OCI-M2 (cell line): ENCODE results near the gene SP2.
A peak's percentile ranks its signal among the peaks of the same experiment; 100 is the strongest.

Experiments
- DNase-seq: peaks from one replicate; lab custom pipeline; 2025; ENCODE audit not compliant: unreplicated experiment; lab: John Stamatoyannopoulos, UW

SP2 gene

GRCh38 chr17:47870056-47870455 lies 26.0 kb upstream of the SP2 start:
- no peak for DNase-seq

- no peak for DNase-seq
Measured at GRCh38 chr17:47871048-47871447, 25.0 kb upstream of the SP2 start.

DNA sequence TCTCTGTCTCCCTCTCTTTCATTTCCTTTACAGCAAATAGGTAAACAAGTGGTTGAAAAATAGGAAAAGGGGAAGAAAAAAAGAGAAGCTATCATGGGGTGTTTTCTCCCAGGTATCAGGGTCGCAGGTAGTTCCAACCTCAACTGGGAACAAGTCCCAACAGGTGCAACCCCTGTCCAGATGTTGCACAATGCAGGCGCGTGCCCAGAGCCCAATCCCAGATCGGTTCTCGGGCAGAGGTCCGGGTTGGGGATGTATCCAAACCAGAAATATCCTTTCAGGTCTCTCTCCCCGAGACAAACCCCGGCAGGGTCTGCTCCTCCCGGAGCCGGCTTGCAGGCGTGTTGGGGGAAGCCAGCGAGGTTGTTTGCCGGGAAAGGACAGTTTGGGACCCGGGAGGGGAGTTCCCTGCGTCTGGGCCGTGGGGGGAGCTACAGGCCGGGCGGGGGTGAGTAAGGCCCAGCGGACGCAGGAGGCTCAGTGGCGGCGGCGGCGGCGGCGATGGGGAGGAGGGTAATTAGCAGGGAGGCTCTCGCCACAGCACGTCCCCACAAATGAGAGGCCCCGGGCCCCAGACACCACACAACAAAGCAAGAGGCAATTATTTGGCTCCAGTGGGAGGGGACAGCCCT lies 23.9 kb upstream of the SP2 start:
- no peak for DNase-seq

GRCh38 chr17:47872651-47873161 lies 23.3 kb upstream of the SP2 start:
- no peak for DNase-seq

DNA sequence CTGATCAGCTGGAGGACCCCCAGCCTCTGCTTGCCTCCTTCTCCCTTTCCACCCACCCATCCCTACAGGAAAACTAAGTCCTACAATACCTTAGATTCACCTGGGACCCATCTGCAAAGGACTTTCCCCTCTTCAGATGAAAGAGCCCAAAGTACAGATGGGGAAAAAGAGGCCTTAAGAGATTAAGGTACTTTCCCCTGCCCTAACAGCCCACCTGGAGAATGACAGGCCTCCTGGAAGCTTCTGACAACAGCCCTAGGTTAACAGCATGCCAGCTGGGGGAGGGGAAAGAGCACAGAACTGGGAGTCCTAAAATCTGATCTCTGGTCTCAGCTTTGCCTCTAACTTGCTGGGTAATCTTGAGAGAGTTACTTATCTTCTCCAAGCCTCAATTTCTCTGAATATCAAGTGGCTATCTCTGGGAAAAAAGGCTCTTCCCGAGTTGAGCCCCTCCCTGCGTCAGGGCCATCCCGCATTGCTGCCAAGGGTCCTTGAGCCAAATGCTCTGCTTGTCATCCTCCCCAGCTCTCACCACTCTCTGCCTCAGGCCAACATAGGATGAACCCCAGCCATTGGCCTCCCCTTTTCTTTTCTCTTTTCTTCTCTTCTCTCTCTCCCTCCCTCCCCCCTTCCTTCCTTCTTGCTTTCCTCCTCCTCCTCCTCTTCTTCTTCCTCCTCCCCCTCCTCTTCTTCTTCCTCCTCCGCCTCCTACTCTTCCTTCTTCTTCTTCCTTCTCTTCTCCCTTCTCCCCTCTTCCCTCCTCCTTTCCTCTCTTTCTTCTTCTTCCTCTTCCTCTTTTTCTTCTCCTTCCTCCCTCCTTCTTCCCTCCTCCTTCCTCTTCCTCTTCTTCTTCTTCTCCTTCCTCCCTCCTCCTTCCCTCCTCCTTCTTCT lies 22.6 kb upstream of the SP2 start:
- DNase-seq = no peak

DNA sequence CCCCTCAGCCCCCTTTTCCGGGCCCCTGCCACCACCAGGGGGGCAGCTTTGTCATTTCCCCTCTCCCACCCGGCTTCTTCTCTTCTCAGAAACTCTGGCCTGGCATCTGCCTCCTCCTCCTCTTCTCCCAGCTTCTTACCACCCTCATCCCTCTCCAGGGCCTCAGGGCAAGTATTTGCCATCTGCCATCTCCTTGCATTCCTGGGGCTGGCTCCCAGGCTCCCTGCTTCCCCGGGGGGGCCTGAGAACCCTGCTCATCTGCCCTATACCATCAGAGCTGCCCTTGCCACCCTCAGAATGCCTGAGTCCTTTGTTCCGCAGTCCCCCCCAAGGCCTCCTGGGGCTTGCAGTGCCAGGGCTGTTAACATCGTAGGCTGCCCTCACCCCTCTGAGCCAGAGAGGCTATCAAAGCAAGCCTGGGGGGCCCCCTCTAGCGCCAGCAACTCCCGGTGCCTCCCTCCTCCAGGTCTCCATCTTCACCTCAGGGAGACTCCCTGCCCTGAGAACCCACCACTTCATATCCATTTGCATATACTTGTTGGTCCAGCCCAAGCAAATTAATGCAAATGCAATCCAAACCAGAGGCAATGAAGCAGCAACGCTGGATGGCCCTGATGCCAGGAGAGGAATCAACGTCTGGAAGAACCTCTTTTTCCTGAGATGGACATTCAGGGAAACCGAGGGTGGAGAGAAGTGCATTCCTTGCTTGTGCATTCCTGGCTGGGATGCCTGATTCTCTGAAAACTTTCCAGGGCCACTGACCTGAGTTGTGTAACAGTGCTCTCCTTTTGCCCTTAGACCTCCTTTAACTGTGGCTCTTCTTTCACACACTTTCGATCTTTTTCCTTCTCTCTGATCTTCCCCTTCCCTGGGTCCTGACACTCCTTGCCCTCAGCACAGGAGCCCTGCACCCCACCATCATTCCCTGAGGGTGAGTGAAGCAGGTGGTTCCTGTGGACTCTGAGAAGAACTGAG lies 20.7 kb upstream of the SP2 start:
- no peak for DNase-seq

DNA sequence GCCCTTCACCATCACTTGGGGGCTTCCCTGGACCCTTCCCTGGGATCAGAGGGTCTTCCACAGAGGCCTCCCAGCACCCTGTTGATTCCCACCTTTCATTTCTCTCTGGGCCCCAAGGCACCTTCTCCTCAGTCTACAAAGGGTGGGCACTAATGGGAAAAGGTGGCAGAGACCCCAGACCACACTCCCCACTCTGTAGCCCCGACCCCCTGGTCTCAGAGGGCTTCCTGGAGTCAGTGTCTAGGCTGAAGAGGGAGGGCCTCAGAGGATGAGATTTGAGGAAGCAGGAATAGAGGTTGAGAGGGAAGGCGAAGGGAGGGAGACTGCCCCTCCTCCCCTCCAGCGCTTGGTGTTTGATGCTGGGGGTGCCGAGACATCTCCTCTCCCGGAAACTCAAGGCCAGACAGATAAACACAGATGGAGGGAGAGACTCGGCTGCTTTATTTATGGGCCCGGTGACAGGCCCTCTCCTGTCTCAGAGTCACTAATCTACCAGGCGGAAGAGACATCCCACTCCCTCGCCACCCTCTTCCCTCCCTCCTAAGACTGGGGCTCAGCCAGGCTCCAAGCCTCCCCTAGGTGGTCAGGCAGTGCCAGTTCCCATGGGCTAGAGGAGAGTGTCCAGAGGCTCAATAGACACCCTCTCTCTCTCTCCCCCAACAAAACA lies 18.5 kb upstream of the SP2 start:
- DNase-seq = peak; percentile 28

GRCh38 chr17:47878203-47879027 lies 17.6 kb upstream of the SP2 start:
- DNase-seq = no peak

DNA sequence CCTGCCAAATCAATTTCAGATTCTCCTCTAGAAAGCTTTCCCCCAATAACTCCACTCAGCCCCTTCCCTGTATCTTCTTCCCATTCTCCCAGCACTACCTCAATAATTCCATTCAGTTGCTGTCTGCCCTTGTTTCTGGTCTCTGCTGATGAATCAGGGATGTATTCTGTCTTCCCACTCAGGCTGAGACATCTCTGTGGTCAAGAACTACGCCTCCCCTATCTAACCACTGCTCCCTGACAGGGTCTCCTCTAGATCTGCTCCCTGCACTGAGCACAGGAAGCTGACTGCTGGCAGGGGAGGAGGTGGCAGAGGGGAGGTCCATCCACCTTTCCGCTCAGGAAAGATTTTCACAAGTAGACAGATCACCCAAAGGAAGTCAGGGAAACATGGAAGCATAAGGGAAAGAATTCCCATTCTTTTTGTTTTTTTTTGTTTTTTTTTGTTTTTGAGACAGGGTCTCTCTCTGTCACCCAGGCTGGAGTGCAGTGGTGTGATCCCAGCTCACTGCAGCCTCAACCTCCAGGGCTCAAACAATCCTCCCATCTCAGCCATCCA lies 16.9 kb upstream of the SP2 start:
- DNase-seq = no peak

DNA sequence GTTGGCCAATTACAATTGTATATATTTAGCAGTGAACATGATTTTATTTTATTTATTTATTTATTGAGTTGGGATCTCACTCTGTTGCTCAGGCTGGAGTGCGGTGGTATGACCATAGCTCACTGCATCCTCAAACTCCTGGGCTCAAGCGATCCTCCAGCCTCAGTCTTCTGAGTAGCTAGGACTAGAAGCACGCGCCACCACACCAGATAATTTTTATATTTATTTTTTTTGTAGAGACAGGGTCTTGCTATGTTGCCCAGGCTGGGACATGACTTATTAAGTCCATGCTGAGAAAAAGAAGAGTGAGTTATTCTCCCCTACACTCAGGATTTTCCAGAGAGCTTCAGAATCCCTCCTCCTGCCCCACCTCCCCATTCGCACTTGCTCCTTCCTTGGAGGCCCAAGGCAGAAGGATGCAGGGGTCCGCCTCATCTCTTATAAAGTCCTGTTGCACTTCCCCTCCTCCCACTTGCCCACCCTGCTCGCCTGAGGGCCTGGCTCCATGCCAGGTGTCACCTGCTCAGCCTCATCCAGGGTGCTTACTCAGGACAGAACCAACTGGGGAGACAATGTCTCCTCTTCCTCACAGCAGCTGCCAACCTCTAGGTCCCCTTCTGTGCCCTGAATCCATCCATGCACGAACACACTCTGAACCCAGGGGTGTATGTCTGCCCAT lies 16.1 kb upstream of the SP2 start:
- no peak for DNase-seq

GRCh38 chr17:47882247-47882646 lies 13.8 kb upstream of the SP2 start:
- DNase-seq = no peak

DNA sequence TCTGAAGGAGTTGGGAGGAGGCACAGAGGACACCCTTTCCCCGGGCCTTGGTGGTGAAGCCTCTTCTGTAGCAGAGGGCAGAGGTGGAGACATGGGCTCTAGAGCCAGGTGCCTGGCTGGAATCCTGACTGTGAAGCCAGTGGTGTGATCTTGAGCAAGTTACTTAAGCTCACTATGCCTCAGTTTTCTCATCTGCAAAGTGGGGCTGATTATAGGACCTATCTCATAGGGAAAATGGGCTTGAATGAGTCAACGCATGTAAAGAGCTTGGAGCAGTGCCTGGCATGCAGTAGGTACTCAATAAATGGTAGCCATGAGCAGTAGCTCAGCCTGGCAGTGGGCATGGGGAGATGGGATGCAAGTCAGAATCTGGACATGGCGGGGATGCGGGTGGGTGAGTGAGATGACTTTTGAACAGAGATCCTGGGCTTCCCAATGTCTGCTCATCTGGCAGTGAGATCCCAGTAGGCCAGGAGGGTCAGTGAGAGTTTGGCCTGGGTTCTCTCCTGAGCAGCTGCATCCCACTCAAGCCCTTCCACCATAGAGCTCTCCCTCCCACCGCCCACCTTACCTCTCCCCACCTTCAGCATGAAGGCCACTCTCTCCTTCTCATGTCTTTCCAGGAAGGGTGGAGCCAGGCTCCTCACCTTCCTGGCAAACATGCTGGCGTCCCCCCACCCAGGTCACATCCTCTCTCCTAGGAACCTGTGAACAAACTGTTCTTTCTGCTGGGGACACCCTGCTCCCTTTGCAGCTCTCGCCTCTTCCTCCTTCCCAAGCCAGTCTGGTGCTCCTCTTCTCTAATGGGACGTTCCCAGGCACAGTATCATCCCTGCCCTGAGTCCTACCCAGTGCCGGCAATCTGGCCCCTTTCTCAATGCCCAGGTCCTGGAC lies 13.1 kb upstream of the SP2 start:
- no peak for DNase-seq

GRCh38 chr17:47883589-47884426 lies 12.2 kb upstream of the SP2 start:
- no peak for DNase-seq

DNA sequence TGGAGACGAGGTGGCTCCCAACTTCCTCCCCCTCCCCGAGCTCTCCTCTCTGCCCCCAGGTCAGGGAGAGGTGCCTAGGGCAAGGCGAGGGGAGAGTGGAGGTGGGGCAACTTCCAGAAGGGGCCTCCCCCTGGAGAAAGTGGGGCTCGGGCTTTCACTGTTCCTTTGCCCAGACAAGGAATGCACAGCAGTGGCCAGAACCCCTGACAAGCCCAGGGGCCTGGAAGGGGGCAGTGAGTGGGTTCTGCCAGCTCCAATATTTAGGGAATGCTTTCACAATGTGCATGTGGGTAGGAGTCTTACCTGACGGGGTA lies 11.7 kb upstream of the SP2 start:
- DNase-seq = no peak

GRCh38 chr17:47884905-47885730 lies 10.9 kb upstream of the SP2 start:
- no peak for DNase-seq

DNA sequence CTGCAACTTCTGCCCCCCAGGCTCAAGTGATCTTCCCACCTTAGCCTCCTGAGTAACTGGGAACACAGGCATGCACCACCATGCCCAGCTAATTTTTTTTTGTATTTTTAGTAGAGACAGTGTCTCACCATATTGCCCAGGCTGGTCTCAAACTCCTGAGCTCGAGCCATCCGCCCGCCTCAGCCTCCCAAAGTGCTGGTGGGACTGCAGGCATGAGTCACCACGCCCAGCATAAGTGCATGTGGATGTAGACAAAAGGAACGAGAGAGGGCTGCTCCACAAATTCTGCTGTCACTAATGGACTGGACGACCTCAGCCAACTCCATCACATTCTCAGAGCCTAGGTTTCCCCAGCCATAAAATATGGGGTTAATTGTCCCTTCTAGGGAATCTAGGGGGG lies 7.7 kb upstream of the SP2 start:
- DNase-seq = no peak
